H9 (cell line): ENCODE measurements around the gene CLCN5. TPM values are rescaled to one million over a fixed set of nuclear protein-coding genes. Genes with fewer than 3 reads are reported as not detected.

ENCODE experiments used
- DNase-seq: peaks from one replicate; pipeline ENCODE4 v3.0.0-alpha.2; 2017
- H2AFZ ChIP-seq: one replicate; pipeline ENCODE4 v1.6.1; 2013; ENCODE audit warnings: mild to moderate bottlenecking, low read length, control low read depth, moderate library complexity
- H2AK5ac ChIP-seq: 2 replicates; pipeline ENCODE4 v1.6.1; 2013; ENCODE audit warnings: low read length, control low read depth, mixed read lengths; ENCODE audit not compliant: insufficient read length
- H2BK120ac ChIP-seq: one replicate; pipeline ENCODE4 v1.6.1; 2013; ENCODE audit warnings: low read depth, mild to moderate bottlenecking, low read length, control low read depth, inconsistent platforms; ENCODE audit not compliant: poor library complexity, severe bottlenecking
- H2BK12ac ChIP-seq: 2 replicates; pipeline ENCODE4 v1.6.1; 2013; ENCODE audit warnings: low read length, control low read depth, mixed read lengths, low read depth; ENCODE audit not compliant: insufficient read length
- H2BK15ac ChIP-seq: 2 replicates; pipeline ENCODE4 v1.6.1; 2013; ENCODE audit warnings: low read depth, low read length, control low read depth
- H2BK20ac ChIP-seq: one replicate; pipeline ENCODE4 v1.6.1; 2013; ENCODE audit warnings: low read depth, mild to moderate bottlenecking, low read length, control low read depth, inconsistent platforms; ENCODE audit not compliant: poor library complexity, severe bottlenecking
- H2BK5ac ChIP-seq: 2 replicates; pipeline ENCODE4 v1.6.1; 2013; ENCODE audit warnings: low read length, control low read depth, mixed read lengths; ENCODE audit not compliant: insufficient read length
- H3K14ac ChIP-seq: 2 replicates; pipeline ENCODE4 v1.6.1; 2013; ENCODE audit warnings: low read length, control low read depth; ENCODE audit not compliant: insufficient read depth
- H3K18ac ChIP-seq: 2 replicates; pipeline ENCODE4 v1.6.1; 2013; ENCODE audit warnings: low read depth, mild to moderate bottlenecking, mixed read lengths, low read length, control low read depth; ENCODE audit not compliant: insufficient read length
- H3K23ac ChIP-seq: 2 replicates; pipeline ENCODE4 v1.6.1; 2013; ENCODE audit warnings: low read length, control low read depth, mixed read lengths, low read depth; ENCODE audit not compliant: insufficient read length
- H3K23me2 ChIP-seq: 2 replicates; pipeline ENCODE4 v1.6.1; 2013; ENCODE audit warnings: low read depth, mild to moderate bottlenecking, mixed read lengths, low read length, control low read depth; ENCODE audit not compliant: insufficient read length, poor library complexity, severe bottlenecking
- H3K27ac ChIP-seq: 2 replicates; pipeline ENCODE4 v1.5.1; 2013; ENCODE audit warnings: low read length, control low read depth, mixed read lengths, low read depth; ENCODE audit not compliant: insufficient read length
- H3K27me3 ChIP-seq: 2 replicates; pipeline ENCODE4 v1.6.1; 2013; ENCODE audit warnings: low read length, control low read depth, inconsistent platforms; ENCODE audit not compliant: insufficient read depth
- H3K4ac ChIP-seq: 2 replicates; pipeline ENCODE4 v1.6.1; 2013; ENCODE audit warnings: low read depth, mild to moderate bottlenecking, control low read depth, inconsistent platforms, low read length, moderate library complexity
- H3K4me1 ChIP-seq: 2 replicates; pipeline ENCODE4 v1.6.1; 2013; ENCODE audit warnings: low read length, control low read depth, inconsistent platforms; ENCODE audit not compliant: insufficient read depth
- H3K4me2 ChIP-seq: 2 replicates; pipeline ENCODE4 v1.6.1; 2013; ENCODE audit warnings: low read length, control low read depth, mixed read lengths; ENCODE audit not compliant: insufficient read length, insufficient read depth
- H3K56ac ChIP-seq: 2 replicates; pipeline ENCODE4 v1.6.1; 2013; ENCODE audit warnings: low read depth, mild to moderate bottlenecking, mixed read lengths, low read length, control low read depth; ENCODE audit not compliant: insufficient read length
- H3K79me1 ChIP-seq: 2 replicates; pipeline ENCODE4 v1.6.1; 2013; ENCODE audit warnings: low read depth, mild to moderate bottlenecking, moderate library complexity, low read length, control low read depth, inconsistent platforms; ENCODE audit not compliant: insufficient read depth, poor library complexity, severe bottlenecking
- H3K79me2 ChIP-seq: 2 replicates; pipeline ENCODE4 v1.6.1; 2013; ENCODE audit warnings: low read length, control low read depth, inconsistent platforms; ENCODE audit not compliant: insufficient read depth
- H3K9ac ChIP-seq: 2 replicates; pipeline ENCODE4 v1.6.1; 2013; ENCODE audit warnings: low read length, control low read depth, mixed read lengths; ENCODE audit not compliant: insufficient read length; ENCODE audit errors: extremely low read depth
- H3K9me3 ChIP-seq: one replicate; pipeline ENCODE4 v1.6.1; 2013; ENCODE audit warnings: low read depth, low read length, inconsistent platforms; ENCODE audit not compliant: control insufficient read depth
- H3T11ph ChIP-seq: one replicate; pipeline ENCODE4 v1.6.1; 2013; ENCODE audit warnings: mild to moderate bottlenecking, low read length, control low read depth, inconsistent platforms
- H4K20me1 ChIP-seq: one replicate; pipeline ENCODE4 v1.6.1; 2013; ENCODE audit not compliant: control insufficient read depth, insufficient read length, insufficient read depth
- H4K5ac ChIP-seq: 2 replicates; pipeline ENCODE4 v1.6.1; 2013; ENCODE audit warnings: low read depth, mild to moderate bottlenecking, mixed read lengths, low read length, control low read depth; ENCODE audit not compliant: insufficient read length
- H4K8ac ChIP-seq: replicated peaks from 2 replicates; pipeline ENCODE4 v1.6.1; 2013; ENCODE audit warnings: low read length, control low read depth, mixed read lengths, low read depth; ENCODE audit not compliant: insufficient read length
- H4K91ac ChIP-seq: 2 replicates; pipeline ENCODE4 v1.6.1; 2013; ENCODE audit warnings: low read depth, mild to moderate bottlenecking, moderate library complexity, mixed read lengths, low read length, control low read depth; ENCODE audit not compliant: insufficient read length
- H3K27ac Mint-ChIP-seq, 3 experiments: 2 replicates in 2 of 3; 3 replicates in 1 of 3; pipeline ENCODE4 v1.8.0; 2020 to 2021; ENCODE audit warnings: mixed read lengths in 3 of 3, mild to moderate bottlenecking in 1 of 3, moderate library complexity in 1 of 3
- H3K27me3 Mint-ChIP-seq: 2 replicates; pipeline ENCODE4 v1.8.0; 2021; ENCODE audit warnings: low read depth, mild to moderate bottlenecking, moderate library complexity, mixed read lengths
- H3K36me3 Mint-ChIP-seq, 3 experiments: 2 replicates in 2 of 3; 3 replicates in 1 of 3; pipeline ENCODE4 v1.8.0; 2020 to 2021; ENCODE audit warnings: low read depth in 3 of 3, mixed read lengths in 3 of 3; ENCODE audit not compliant: insufficient read depth in 1 of 3
- H3K4me1 Mint-ChIP-seq, 2 experiments: 2 replicates each; pipeline ENCODE4 v1.8.0; 2020; ENCODE audit warnings: mixed read lengths in 2 of 2
- H3K4me3 Mint-ChIP-seq, 2 experiments: 2 replicates in 1 of 2; 3 replicates in 1 of 2; pipeline ENCODE4 v1.8.0; 2020 to 2021; ENCODE audit warnings: mild to moderate bottlenecking in 2 of 2, mixed read lengths in 2 of 2, moderate library complexity in 1 of 2
- H3K9me3 Mint-ChIP-seq, 2 experiments: 2 replicates in 1 of 2; 3 replicates in 1 of 2; pipeline ENCODE4 v1.8.0; 2020; ENCODE audit warnings: mild to moderate bottlenecking in 2 of 2, mixed read lengths in 2 of 2, moderate library complexity in 1 of 2
- WGBS: extraction: QIAGEN DNeasy Blood & Tissue Kit; methylation state at CpG from one replicate; pipeline ENCODE4 v1.1.7; 2013; ENCODE audit warnings: missing lambda C conversion rate, low lambda C conversion rate, mixed read lengths; ENCODE audit not compliant: insufficient read length; ENCODE audit errors: extremely low coverage; 5-methylcytosine and 5-hydroxymethylcytosine counted together
- total RNA-seq: library from RNA; stranded (reverse); gene quantifications from 2 replicates; pipeline ENCODE4 v1.2.1, GENCODE V29; 2021
- TF ChIP-seq, protein P1 (sequence below): fragments of 200-600 bp; sonication (generic); conservative IDR thresholded peaks from 3 replicates; pipeline ENCODE4 v1.8.0; 2021; ENCODE audit warnings: antibody characterized with exemption, mild to moderate bottlenecking

CLCN5 gene
- total RNA-seq, 1 experiment from 2014 or later, result 5.9 TPM

DNA sequence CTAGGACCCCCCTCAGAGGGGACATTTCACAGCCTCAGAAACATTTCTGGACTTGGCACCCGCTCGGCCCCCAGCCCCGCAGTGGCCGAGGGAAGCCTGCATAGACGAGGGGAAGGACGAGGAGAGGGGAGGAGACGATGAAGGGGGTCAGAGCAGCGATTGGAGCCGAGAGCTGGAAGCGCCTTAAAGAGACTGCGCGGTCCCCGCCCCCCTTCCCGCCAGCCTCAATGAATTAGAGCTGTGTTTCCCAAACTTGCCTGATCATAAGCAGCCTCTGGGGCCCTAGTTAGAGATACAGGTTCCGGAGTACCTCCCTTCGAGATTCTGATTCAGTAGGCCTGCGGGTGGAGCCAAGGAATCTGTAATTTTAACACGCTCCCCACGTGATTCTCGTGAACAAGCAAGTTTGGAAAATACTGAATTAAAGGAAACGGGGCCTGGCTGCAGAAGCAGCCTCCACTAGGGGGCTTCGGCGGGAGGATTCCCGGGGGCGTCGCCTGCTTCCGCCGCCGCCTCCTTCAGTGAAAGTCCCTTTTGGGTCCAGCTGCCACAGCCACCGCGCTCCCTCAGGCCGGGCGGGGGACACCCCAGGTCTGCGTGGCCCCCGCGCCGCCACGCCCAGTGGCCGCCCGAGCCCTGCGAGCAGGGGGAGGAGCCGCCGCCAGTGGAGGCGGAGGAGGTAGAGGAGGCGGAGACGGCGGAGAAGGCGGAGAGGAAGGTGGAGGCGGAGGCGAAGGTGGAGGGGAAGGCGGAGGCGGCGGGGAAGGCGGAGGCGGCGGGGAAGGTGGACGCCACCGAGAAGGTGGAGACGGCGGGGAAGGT, 43.4 kb upstream of the CLCN5 start, which contains the start of gene USP27X:
Gene USP27X (plus strand): TSS at position 651 of the 822 bp plus-strand sequence. CDS start 824 bp downstream, outside the sequence.
- Histone ChIP-seq H4K8ac (no peak within 1 kb of the TSS), H3T11ph (no peak within 1 kb of the TSS), H4K91ac (no peak within 1 kb of the TSS), H3K56ac (no peak within 1 kb of the TSS), H3K4ac (no peak within 1 kb of the TSS), H2BK120ac (no peak within 1 kb of the TSS), H4K20me1 (no peaks in the 10 kb centered on the region), H3K79me2 (no peaks in the 10 kb centered on the region), H3K27ac (no peak within 1 kb of the TSS), H2BK20ac (no peak within 1 kb of the TSS), H2BK15ac (no peak within 1 kb of the TSS; the same call in 1 of the 2 replicates), H3K27me3 (no peaks in the 10 kb centered on the region; the same call in 1 of the 2 replicates), H3K23me2 (peaks cover 6% of the 10 kb centered on the region), H3K4me1 (0 out of 2 replicates have a peak, but pooled peaks cover 3% of the 10 kb centered on the region), H3K79me1 (no peaks in the 10 kb centered on the region), H2AFZ (no peak within 1 kb of the TSS), H2AK5ac (no peak within 1 kb of the TSS), H2BK5ac (no peak within 1 kb of the TSS), H3K9me3 (peaks cover 19% of the 10 kb centered on the region), H3K14ac (no peak within 1 kb of the TSS; the same call in 1 of the 2 replicates), H3K18ac (peak within 1 kb of the TSS; percentile 56), H4K5ac (no peak within 1 kb of the TSS), H3K23ac (no peak within 1 kb of the TSS), H3K9ac (peak within 1 kb of the TSS; percentile 21), H3K4me2 (peak within 1 kb of the TSS; percentile 84), H2BK12ac (no peak within 1 kb of the TSS)
- peaks cover 7 to 10% of the 10 kb centered on the region in 2 experiments for H3K4me1 Mint-ChIP-seq
- no CpG with 5 or more reads among the region's 60 CpGs for WGBS
- H3K4me3 Mint-ChIP-seq, result peak within 1 kb of the TSS; percentile 72 to 85
- H3K27me3 Mint-ChIP-seq, result peaks cover 18% of the 10 kb centered on the region
- TF ChIP-seq, protein P1, sequence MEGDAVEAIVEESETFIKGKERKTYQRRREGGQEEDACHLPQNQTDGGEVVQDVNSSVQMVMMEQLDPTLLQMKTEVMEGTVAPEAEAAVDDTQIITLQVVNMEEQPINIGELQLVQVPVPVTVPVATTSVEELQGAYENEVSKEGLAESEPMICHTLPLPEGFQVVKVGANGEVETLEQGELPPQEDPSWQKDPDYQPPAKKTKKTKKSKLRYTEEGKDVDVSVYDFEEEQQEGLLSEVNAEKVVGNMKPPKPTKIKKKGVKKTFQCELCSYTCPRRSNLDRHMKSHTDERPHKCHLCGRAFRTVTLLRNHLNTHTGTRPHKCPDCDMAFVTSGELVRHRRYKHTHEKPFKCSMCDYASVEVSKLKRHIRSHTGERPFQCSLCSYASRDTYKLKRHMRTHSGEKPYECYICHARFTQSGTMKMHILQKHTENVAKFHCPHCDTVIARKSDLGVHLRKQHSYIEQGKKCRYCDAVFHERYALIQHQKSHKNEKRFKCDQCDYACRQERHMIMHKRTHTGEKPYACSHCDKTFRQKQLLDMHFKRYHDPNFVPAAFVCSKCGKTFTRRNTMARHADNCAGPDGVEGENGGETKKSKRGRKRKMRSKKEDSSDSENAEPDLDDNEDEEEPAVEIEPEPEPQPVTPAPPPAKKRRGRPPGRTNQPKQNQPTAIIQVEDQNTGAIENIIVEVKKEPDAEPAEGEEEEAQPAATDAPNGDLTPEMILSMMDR, result peak; percentile 71
- H3K27ac Mint-ChIP-seq, result peak within 1 kb of the TSS in 2 of 3 experiments; percentile 27 to 57; a peak in 2 of 7 replicates
- peak; percentile 72 for DNase-seq
- H3K9me3 Mint-ChIP-seq, result peaks cover 51 to 68% of the 10 kb centered on the region in 2 experiments
- peaks cover 11 to 20% (median 15%) of the 10 kb centered on the region in 3 experiments for H3K36me3 Mint-ChIP-seq
